Hepatic stellate cell (primary cell): ENCODE measurements around the gene TMUB1.

ENCODE experiments used
- DNase-seq: peaks from one replicate; pipeline ENCODE4 v3.0.0; 2011; ENCODE audit warnings: low spot score

The TMUB1 gene

DNA sequence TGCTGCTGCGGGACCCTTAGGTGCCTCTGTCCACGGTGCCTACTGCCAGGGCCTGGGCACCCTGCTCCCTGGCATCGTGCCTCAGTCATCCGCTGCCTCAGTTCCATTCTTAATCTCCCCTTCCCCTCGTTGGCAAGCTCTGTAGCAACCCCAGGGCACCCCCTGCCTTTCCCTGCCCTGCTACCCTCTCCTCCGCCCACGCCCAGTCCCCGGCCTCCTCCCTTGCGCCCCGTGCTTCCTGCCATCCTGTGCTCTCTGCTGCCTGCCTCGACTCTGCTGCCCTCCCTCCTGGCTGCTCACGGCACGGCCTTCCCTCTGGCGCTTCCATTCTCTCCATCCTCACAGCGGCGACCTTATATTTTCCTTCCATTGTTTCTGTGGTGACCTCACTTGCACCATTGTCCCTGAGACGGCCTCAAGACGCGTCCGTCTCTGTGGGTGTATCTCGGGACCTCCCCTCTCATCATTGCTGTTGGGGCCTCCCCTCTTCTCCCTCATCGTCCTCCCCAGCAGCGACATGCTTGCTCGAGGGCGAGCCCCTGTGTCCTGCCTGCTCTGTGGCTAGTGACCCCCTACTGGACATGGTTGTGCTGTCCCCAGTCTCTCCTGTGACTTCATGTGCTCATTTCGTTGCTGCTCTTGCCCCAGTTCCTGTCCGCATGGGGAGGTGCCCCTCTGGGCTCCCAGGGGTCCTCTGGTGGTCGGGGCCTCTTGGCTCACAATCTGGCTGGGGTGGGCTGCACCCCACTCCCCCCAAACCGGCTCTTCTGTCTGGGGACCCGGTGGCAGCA, 38.3 kb upstream of the TMUB1 start:
- no peak for DNase-seq

DNA sequence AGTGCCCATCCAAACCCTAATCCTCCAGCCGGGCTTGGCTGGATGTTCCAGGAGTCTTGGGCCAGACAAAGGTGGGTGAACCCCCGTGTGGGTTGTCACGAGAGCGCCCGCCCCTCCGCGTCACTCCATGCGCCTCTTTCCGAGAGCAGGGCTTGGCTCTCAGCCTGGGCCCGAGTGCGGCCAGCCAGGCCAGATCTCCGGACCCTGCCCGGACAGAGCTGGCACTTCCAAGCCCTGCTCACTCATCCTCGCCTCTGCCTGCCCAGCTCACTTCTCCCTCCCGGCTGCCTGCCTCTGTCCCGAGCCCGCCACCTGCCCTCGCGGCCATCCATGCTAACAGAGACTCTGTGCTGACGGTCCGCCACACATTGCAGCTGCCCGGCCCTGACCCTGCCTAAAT, 37.6 kb upstream of the TMUB1 start:
- no peak for DNase-seq

DNA sequence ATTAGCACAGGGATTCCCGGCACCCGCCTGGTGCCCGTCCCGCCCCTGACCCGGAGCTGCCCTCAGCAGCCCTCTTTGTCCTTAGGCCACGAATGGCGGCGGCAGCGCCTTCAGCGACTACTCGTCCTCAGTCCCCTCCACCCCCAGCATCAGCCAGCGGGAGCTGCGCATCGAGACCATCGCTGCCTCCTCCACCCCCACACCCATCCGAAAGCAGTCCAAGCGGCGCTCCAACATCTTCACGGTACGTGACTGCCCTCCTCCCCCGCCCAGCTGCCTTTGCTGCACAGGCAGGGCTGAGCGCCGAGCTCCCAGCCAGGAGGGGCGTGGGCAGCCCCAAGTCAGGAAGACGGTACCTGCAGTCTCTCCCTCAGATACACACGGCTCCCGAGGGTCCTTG, 36.6 kb upstream of the TMUB1 start:
- DNase-seq = no peak

DNA sequence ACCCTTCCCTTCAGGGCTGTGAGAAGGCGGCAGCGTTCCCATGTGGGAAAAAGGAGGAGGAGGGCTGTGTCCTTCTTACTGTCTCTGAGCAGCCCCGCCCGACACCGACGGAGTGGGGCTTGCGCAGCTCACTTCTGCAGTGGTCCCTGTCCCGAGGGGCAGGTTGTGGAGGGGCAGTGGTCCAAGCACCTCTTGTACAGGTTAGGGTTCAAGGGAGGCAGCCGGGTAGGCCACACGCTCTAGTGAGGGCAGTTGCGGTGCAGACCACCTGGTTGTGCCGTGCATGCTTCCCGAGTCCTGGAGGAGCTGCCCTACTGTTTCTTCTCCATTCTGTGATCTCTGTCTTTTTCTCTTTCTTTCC, 35.7 kb upstream of the TMUB1 start:
- DNase-seq = no peak

DNA sequence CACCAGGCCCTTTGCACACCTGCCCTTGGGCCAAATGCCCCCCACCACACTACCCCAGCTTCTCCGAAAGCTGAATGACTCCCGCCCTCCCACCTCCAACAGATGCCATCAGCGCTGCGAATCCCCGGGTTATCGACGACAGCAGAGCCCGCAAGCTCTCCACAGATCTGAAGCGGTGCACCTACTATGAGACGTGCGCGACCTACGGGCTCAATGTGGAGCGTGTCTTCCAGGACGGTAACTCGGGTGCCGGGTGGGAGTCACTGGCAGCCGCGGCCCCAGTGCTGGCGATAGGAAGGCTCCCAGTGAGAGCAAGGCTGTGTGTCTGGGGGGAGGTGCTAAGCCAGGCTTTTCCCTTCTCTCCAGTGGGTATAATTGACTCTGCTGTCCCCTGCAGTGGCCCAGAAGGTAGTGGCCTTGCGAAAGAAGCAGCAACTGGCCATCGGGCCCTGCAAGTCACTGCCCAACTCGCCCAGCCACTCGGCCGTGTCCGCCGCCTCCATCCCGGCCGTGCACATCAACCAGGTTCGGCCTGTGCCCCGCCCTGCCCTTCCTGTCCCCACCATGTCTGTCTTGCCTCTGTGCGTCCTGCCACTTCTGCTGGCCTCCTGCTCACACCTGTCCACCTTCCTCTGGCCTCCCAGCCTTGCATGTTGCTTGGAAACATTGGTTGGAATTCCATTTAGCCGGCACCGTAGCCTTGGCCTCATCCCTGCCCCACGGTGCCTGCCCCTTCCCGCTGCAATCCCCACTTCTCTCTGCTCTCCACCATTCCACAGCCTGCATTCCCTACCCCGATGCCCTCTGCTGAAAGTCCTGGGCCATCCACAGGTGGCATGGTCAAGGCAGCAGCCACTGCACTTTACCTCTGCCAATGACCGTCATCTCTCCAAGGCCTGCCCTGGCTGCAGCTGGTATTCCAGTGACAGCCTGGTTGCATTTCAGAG, 35.1 kb upstream of the TMUB1 start:
- no peak for DNase-seq

DNA sequence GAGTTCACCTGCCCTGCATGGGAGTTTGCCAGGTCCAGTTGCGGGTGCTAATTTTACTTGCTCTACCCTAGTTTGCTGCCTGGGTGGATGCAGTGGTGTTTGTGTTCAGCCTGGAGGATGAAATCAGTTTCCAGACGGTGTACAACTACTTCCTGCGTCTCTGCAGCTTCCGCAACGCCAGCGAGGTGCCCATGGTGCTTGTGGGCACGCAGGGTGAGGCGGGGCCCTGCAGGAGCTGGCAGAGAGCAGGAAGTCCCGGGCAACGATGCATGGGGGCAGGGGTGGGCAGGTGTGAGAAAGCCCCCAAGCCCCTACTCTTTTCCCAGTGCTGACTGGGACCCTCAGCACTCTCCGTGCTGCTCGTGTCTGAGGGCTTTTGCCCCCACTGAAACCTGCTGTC, 34.3 kb upstream of the TMUB1 start:
- no peak for DNase-seq

DNA sequence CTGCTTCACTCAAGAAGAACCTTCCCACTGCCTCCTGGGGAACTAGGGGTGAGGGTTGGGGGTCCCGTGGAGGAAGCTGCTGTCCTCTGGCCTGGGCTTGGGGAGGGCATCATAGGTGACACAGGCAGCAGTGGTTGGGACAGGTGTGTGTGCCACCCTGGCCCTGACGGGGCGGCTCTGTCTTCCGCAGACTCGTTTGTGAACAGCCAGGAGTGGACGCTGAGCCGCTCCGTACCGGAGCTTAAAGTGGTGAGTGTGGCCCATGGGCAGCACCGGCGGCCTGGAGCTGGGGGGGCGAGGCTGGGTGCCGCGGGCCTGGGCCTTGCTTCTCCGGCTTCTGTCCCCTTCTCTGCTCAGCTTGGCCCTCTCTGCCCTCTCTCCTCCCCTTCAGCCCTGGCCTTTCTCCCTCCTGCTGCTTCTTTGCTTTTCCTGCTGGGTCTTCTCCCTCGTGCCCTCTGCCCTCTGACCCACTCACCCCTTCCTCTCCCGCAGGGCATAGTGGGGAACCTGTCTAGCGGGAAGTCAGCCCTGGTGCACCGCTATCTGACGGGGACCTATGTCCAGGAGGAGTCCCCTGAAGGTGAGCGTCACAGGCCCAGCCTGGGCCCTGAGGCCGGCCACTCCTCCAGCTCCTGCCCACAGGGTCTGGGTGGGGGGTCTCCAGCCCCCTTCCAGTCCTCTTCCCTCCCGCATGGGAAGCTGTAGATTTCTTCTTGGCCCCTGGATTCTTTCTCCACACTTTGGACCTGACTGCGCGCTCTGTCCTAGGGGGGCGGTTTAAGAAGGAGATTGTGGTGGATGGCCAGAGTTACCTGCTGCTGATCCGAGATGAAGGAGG, 33.5 kb upstream of the TMUB1 start:
- DNase-seq = no peak

DNA sequence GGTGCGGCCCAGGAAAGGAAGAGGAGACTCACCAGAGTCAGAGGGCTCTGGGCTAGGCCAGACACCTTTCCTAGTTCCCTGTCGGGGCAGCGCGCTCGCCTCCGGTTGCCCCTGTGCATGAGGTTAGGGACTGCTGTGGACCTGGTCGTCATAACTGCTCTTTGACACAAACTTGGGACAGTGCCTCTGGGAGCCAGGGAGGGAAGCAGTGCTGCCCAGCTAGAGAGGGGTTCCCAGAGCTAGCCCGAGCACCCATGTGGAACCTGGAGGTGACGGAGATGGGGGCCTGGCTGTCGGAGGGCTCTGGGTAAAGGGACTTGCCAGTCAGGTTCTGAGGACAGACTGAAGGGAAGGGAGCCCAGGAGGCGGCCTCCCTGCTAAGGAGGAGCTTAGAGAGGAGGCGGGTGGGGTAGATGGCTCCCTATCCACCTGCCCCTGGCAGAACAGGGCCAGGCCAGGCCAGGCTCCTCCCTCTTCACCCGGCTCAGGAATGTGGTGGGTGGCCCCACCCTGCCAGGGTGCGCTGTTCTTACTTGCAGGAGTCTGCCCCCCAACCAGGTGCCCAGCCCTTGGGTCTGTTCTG, 32.6 kb upstream of the TMUB1 start:
- no peak for DNase-seq

DNA sequence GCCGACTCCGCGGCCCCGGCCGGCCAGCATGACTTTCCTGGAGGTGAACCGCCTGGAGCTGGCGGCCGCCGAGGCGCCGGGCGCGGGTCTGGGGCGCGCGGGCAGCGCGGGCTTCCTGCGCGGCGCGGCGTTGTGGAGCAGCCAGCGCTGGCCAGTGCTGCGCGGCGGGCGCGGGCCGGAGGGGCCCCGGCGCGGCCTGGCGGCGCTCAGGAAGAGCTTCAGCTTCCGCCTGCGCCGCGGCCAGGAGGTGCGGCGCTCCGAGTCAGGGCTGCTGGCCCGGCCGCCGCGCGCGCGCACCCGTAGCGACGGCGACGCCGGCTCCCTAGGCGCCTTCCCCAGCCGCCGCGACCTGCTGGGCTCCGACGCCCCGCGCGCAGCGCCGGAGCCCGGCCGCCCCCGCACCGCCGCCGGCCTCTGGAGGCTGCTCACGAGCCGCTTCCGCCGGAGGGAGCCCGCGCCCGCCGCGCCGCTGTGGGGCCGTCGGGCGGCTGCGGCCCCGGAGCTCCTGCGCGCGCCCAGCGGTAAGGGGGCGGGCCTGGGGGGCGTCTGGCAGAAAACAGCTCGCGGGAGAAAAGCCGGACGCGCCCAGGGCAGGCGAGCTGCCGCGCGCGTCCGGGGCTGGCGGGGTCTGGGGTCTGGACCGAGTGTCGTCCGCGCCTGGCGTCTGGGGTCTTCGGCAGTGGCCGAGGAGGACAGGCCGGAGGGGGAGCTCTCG, 32.0 kb upstream of the TMUB1 start:
- peak; percentile 61 for DNase-seq

DNA sequence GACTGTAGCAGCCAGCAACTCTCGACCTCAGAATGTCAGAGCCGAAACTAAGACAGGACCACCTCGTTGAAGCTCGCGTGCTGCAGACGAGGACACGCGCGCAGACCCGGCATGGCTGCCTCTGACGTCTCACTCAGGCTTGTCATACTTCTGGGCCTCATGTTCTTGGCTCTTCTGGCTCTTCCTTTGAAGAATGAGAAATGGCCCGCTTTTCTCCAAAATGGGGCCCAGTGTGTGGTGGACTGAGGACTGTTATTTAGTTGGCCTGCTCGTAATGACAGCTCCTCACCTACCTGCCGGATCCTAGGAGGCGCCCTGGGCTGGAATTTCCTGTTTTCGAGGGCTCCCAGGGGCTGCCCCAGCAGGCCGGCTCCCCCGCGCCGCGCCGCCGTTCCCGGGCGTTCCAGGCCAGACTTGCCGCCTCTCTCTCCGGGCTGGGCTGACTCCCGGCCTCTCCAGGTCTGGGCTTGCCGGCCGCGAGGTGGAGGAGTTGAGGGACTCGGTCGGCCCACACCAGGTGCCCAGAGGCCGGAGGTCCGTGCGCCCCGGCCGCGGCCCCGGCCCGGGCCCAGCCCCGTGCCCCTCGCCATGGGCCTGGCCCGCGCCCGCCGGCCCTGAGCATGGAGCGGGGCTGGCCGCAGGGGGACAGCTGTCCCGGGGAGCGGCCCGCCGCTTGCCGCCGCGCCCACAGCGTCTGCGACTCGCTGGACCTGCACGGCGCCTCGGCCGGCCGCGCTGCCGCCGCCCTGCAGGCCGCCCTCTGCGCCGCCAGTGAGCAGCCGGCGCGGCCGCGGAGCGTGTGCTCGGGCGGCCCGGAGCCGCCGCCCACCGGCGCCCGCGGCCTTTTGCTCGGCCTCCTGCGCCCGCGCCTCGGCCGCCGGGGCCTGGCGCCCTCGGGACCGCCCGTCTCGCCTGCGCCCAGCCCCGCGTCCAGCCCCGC, 31.1 kb upstream of the TMUB1 start:
- no peak for DNase-seq

DNA sequence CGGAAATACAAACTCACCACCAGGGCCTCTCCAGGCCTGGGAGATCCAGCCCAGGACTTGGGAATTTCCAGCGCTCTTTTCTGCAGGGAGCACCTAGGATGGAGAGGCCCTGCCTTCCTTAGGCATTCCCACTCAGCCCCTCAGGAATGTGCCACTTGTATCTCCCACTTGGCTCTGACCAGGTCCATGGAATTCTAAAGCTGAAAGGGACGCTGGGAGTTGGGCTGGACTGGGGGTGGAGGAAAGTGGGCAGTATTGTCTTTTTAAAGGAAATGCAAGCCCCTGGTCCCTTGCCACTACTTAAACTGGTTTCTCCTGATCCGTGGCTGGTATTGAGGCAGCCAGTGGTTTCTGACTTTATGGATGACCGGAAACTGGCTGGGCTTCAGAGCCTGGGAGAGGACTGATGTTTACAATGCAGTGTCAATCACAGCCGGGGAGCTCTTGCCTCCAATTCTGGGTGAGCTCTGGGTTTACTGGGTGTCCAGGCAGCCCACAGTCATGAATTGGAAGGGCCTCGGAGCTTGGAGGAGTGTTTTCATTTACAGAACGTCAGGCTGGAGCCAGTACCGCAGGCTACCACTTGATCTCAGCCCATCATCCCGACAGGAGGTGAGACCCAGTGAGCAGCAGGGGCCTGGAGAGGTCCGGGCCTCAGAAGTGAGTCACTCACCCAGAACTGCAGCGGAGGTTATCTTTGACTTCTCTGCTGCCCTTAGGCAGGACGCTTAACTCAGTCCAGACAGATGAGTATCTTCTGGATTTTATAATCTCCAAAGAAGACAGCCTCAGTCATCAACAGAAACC, 30.3 kb upstream of the TMUB1 start:
- peak; percentile 88 for DNase-seq

DNA sequence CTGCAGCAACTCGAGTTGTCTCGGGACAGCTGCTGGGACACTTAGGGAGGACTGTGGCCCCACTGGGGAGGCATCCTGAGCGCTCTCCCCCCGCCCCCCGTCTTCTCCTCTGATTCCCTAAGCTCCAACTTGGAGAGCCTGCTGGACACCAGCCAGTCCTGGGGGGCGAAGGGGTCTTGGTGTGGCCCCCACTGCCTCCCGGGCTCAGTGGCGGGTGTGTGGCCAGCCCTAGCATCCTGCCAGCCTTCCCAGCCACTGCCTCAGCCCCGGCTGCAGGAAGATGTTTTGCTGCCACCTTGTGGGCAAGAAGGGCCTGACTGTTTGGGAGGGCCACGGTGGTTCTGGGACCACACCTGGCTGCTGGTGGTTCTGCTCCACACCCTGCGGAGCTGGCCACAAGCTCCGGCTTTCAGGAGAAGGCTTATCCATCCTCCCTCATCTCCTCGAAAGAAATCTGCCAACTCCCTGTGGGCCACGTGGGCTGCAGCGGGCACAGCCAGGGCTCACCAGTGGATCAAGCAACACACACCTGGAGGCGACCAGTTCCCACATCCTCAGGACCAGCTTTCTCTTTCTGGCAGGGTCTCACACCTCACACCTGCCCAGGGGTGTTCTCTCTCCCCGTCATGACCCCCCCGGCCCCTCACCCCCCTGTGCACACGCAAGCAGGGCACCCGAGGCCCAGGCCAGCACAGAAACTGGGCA, 27.8 kb upstream of the TMUB1 start:
- DNase-seq = peak; percentile 96

DNA sequence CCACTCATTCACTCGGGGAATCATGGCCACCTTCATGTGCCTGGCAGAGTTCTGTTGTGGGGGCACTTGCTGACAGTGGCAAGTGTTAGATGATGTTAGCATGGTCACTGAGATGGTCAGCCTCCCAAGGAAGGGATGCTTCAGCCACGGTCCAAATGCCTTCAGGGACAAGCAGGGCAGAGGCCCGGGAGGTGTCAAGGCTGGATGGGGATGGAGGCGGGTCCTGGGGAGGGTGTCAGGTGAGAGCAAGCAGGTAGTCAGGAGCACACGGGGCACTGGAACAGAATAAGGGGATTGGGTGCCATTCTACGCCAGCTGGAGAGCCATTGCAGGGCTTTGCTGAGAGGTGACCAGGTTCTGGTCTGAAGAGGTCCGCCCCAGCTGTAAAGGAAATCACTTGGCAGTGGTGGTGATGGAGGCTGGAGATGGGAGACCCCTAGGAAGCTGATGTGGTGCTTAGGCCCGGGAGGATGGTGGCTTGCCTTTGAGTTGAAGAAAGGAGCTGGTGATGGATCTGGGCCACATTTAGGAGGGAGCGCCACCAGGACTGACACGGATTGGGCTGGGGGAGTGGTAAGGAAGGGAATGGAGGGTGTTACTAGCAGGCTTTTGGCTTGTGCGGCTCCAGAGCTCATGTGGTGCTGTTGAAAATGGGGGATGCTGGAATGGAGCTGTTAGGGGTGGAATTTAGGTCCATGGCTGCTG, 27.1 kb upstream of the TMUB1 start:
- no peak for DNase-seq

DNA sequence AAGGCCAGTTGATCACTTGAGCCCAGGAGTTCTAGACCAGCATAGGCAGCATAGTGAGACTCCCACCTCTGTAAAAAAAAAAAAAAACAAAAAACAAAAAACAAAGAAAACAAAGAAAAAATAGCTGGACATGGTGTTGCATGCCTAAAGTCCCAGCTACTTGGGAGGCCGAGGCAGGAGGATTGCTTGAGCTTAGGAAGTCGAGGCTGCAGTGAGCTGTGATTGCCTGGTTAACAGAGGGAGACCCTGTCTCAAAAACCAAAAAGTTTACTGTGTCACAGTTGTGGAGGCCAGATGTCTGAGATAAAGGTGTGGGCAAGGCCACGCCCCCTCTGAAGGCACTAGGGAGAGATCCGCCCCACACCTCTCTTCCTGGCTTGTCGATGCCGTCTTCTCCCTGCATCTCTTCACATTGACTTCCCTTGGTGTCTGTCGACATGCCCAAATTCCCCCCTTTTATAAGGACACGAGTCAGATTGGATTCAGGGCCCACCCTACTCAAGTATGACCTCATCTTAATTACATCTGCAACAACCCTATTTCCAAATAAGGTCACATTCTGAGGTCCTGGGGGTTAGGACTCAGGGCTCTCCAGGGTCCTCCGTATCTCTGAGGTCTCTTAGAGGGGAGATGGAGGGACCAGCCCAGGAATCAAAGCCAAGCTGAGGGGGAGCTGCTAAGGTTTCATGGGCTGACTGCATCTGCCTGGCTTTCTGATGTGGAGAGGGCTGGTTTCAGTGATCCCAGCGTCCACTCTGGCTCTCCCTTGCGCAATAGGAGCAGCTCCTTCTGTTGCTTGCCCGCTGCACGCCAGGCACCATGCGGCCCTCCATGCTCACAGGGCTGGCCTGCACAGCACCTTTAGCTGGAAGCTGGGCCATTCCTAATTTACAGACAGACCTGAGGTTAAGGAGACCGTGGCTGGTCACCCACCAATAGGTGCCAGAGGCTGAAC, 26.1 kb upstream of the TMUB1 start:
- DNase-seq = no peak

DNA sequence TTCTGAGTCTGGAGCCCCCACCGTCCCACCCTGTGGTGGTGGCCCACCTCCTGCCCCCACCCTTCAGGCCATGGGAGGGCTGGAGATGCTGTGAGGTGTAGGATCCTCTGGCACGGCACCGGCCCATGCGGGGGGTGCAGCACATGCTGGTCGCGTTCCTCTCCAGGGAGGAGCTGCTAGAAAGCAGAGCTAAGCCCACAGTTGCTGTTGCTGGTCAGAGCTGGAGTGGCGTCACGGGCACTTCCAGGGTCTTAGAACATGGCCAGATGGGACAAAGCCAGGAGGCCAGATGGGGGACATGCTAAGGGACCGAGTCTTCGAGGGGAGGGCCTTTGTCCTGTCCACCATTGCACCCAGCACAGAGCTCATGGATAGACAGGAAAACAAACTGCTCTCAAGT, 24.6 kb upstream of the TMUB1 start:
- no peak for DNase-seq

DNA sequence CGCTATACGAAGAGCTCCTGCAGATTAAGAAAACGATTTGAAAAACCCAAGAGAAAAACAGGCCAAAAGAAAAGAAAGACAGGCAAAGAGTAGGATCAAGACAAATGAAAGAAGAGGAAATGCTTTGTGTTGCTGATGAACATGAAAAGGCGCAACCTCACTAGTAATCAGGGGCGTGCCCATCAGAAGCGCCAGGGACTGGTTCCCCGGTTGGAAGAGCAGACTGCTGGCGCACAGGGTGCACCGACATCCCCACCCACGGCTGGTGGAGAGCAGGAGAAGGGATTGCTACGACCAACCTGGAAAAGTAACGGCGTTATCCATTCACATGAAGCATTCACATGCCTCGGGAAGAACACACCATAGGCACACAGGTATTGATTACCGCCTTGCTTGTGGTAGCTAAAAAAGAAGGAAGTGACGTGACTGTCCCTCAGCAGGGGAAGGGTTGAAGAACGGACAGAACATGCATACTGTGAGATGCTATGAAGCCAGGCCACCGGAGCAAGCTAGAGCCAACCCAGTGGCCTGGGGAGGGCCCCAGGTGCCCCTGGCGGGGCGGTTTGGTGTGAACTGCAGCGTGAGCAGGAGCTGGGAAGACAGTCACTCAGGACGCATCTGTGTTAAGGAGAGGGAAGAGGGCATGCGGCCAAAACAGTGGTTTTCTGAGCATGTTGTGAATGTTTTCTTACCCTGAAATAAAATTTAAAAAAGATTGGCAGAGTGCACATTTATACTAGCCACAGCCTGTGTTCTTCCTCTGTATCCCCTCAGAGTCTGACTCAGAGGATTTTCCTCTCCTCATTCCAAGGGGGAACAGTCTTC, 21.3 kb upstream of the TMUB1 start:
- no peak for DNase-seq
